Measurements from ENCODE around the gene ZNF32.

- TF ChIP-seq, protein P1, sequence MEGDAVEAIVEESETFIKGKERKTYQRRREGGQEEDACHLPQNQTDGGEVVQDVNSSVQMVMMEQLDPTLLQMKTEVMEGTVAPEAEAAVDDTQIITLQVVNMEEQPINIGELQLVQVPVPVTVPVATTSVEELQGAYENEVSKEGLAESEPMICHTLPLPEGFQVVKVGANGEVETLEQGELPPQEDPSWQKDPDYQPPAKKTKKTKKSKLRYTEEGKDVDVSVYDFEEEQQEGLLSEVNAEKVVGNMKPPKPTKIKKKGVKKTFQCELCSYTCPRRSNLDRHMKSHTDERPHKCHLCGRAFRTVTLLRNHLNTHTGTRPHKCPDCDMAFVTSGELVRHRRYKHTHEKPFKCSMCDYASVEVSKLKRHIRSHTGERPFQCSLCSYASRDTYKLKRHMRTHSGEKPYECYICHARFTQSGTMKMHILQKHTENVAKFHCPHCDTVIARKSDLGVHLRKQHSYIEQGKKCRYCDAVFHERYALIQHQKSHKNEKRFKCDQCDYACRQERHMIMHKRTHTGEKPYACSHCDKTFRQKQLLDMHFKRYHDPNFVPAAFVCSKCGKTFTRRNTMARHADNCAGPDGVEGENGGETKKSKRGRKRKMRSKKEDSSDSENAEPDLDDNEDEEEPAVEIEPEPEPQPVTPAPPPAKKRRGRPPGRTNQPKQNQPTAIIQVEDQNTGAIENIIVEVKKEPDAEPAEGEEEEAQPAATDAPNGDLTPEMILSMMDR (conservative IDR thresholded peaks at IDR 0.05): no peak
- TF ChIP-seq EZH2 (IDR thresholded peaks at IDR 0.05; ENCODE audit: low read depth): no peak
Observed at GRCh38 chr10:43692051-43692825, 43.6 kb upstream of the ZNF32 start.

All from PC-9 (cell line).